ENCODE data around the gene TTC9. TPM values are rescaled to one million over a fixed set of nuclear protein-coding genes. Genes with fewer than 3 reads are reported as not detected.

Gene TTC9
- polyA plus RNA-seq, 3 donors = 0.99 to 2.1 (median 1.2) TPM

- Mint-ChIP-seq H3K27me3 (ENCODE audit: low read depth in 3 of 3) (no peaks in the 10 kb centered on the region), H3K36me3 (peaks cover 0 to 11% of the 10 kb centered on the region in 2 donors), H3K4me1 (peaks cover 40% of the 10 kb centered on the region), H3K27ac (peak overlapping the region in 1 of 7 donors; percentile 32), H3K9me3 (no peaks in the 10 kb centered on the region), H3K4me3 (no peak overlapping the region)
- TF ChIP-seq, protein P1, sequence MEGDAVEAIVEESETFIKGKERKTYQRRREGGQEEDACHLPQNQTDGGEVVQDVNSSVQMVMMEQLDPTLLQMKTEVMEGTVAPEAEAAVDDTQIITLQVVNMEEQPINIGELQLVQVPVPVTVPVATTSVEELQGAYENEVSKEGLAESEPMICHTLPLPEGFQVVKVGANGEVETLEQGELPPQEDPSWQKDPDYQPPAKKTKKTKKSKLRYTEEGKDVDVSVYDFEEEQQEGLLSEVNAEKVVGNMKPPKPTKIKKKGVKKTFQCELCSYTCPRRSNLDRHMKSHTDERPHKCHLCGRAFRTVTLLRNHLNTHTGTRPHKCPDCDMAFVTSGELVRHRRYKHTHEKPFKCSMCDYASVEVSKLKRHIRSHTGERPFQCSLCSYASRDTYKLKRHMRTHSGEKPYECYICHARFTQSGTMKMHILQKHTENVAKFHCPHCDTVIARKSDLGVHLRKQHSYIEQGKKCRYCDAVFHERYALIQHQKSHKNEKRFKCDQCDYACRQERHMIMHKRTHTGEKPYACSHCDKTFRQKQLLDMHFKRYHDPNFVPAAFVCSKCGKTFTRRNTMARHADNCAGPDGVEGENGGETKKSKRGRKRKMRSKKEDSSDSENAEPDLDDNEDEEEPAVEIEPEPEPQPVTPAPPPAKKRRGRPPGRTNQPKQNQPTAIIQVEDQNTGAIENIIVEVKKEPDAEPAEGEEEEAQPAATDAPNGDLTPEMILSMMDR (IDR thresholded peaks at IDR 0.05) = no peak
- Histone ChIP-seq H3K9me3 (replicated peaks in 1 of 2; ENCODE audit: control insufficient read depth in 1 of 2, insufficient read depth in 1 of 2, low read length in 2 of 2) (no peaks in the 10 kb centered on the region), H4K20me1 (ENCODE audit: insufficient read depth, low read length) (no peaks in the 10 kb centered on the region), H2AFZ (ENCODE audit: insufficient read depth, low read depth, low read length, poor library complexity, severe bottlenecking) (peak overlapping the region; percentile 25), H3K9ac (ENCODE audit: insufficient read depth, low read length, poor library complexity, severe bottlenecking) (no peak overlapping the region), H3K4me3 (replicated peaks in 1 of 3; ENCODE audit: low read depth in 2 of 3, low read length in 3 of 3) (no peak overlapping the region), H3K4me2 (replicated peaks; ENCODE audit: extremely low read depth, low read length, poor library complexity, severe bottlenecking) (no peak overlapping the region), H3K27ac (ENCODE audit: low read depth in 1 of 2, low read length in 2 of 2) (no peak overlapping the region), H3K27me3 (ENCODE audit: control insufficient read depth in 2 of 2, insufficient read depth in 2 of 2, low read length in 2 of 2) (no peaks in the 10 kb centered on the region), H3K4me1 (ENCODE audit: control insufficient read depth in 1 of 2, insufficient read depth in 2 of 2, low read length in 2 of 2) (peaks cover 41 to 42% of the 10 kb centered on the region in 2 donors), H3K36me3 (replicated peaks in 1 of 2; ENCODE audit: control insufficient read depth in 1 of 2, insufficient read depth in 2 of 2, low read length in 2 of 2) (no peaks in the 10 kb centered on the region), H3K79me2 (ENCODE audit: insufficient read depth, low read length) (no peaks in the 10 kb centered on the region)
- intact Hi-C loops (cut with micrococcal nuclease) = no loop called here
- peak in 2 of 3 donors; percentile 9 to 23 for DNase-seq
- 0% methylated on average over 2 of the region's 13 CpGs for WGBS (ENCODE audit: insufficient coverage)
Measured at GRCh38 chr14:70660967-70661893, 19.5 kb downstream of the TTC9 start.

- no peak overlapping the region for H3K9ac ChIP-seq (ENCODE audit: insufficient read depth, low read length, poor library complexity, severe bottlenecking)
- H4K20me1 ChIP-seq (ENCODE audit: insufficient read depth, low read length) = no peaks in the 10 kb centered on the region
- no peaks in the 10 kb centered on the region for H3K79me2 ChIP-seq (ENCODE audit: insufficient read depth, low read length)
- no peak overlapping the region for H3K4me3 Mint-ChIP-seq
- H3K27ac Mint-ChIP-seq = no peak overlapping the region
- H3K27me3 ChIP-seq (ENCODE audit: control insufficient read depth in 2 of 2, insufficient read depth in 2 of 2, low read length in 2 of 2) = no peaks in the 10 kb centered on the region
- intact Hi-C loops (cut with micrococcal nuclease) = no loop called here
- H3K4me1 Mint-ChIP-seq = peaks cover 34% of the 10 kb centered on the region
- peaks cover 0 to 13% of the 10 kb centered on the region in 2 donors for H3K36me3 Mint-ChIP-seq
- no peak overlapping the region for H3K4me2 ChIP-seq (replicated peaks; ENCODE audit: extremely low read depth, low read length, poor library complexity, severe bottlenecking)
- H3K9me3 Mint-ChIP-seq = no peaks in the 10 kb centered on the region
- H3K27me3 Mint-ChIP-seq (ENCODE audit: low read depth in 3 of 3) = no peaks in the 10 kb centered on the region
- no peaks in the 10 kb centered on the region for H3K9me3 ChIP-seq (replicated peaks in 1 of 2; ENCODE audit: control insufficient read depth in 1 of 2, insufficient read depth in 1 of 2, low read length in 2 of 2)
- peaks cover 37 to 39% of the 10 kb centered on the region in 2 donors for H3K4me1 ChIP-seq (ENCODE audit: control insufficient read depth in 1 of 2, insufficient read depth in 2 of 2, low read length in 2 of 2)
- TF ChIP-seq, protein P1 (IDR thresholded peaks at IDR 0.05) = no peak
- H3K36me3 ChIP-seq (replicated peaks in 1 of 2; ENCODE audit: control insufficient read depth in 1 of 2, insufficient read depth in 2 of 2, low read length in 2 of 2) = no peaks in the 10 kb centered on the region
- no peak for DNase-seq
- H3K4me3 ChIP-seq (replicated peaks in 1 of 3; ENCODE audit: low read depth in 2 of 3, low read length in 3 of 3) = no peak overlapping the region
- H2AFZ ChIP-seq (ENCODE audit: insufficient read depth, low read depth, low read length, poor library complexity, severe bottlenecking) = no peak overlapping the region
- no peak overlapping the region for H3K27ac ChIP-seq (ENCODE audit: low read depth in 1 of 2, low read length in 2 of 2)
Measured at GRCh38 chr14:70662080-70662479, 20.4 kb downstream of the TTC9 start.
